T-cell (primary cell): ENCODE measurements around the gene CELSR2. TPM values are rescaled to one million over a fixed set of nuclear protein-coding genes. Genes with fewer than 3 reads are reported as not detected.

ENCODE experiments used
- ATAC-seq, 4 experiments: fragments of 200-7000 bp in 3 of 4; fragments of 150-1000 bp in 1 of 4; cut with Tn5 transposase; replicated peaks in 1 of 4; 1 replicate in 3 of 4; 2 replicates in 1 of 4; pipeline ENCODE4 v1.10.0; 2021; ENCODE audit warnings: moderate library complexity in 3 of 4, mild to moderate bottlenecking in 2 of 4, moderate number of reproducible peaks in 1 of 4
- CTCF ChIA-PET, 2 donors: fragments of 300-600 bp; sonication (Branson Sonifier 250); formaldehyde crosslinking; loops; one replicate each; lab custom pipeline; 2022; ENCODE audit warnings: antibody characterized with exemption in 2 of 2; lab: Charles Lee
- POLR2A ChIA-PET, 2 donors: fragments of 300-600 bp; sonication (Branson Sonifier 250); formaldehyde crosslinking; loops; one replicate each; lab custom pipeline; 2022; ENCODE audit warnings: antibody characterized with exemption in 2 of 2; lab: Charles Lee
- DNase-seq, 35 experiments: peaks; one replicate each; pipeline versions ENCODE4 v3.0.0 to v3.0.0-alpha.2; 2013 to 2023
- H3K27ac ChIP-seq: one replicate; pipeline ENCODE4 v1.5.1; 2013; ENCODE audit warnings: low read length
- H3K27me3 ChIP-seq, 2 experiments: replicated peaks in 1 of 2; 1 replicate in 1 of 2; 2 replicates in 1 of 2; pipeline versions ENCODE4 v1.6.1 to v1.7.0; 2013; ENCODE audit warnings: low read length in 1 of 2, mixed read lengths in 1 of 2; ENCODE audit not compliant: control insufficient read depth in 2 of 2, insufficient read depth in 2 of 2; ENCODE audit errors: extremely low read depth in 1 of 2
- H3K36me3 ChIP-seq, 2 donors: 1 replicate in 1 of 2; 2 replicates in 1 of 2; pipeline versions ENCODE4 v1.6.1 to v1.7.0; 2013; ENCODE audit warnings: low read length in 1 of 2; ENCODE audit not compliant: control insufficient read depth in 2 of 2, insufficient read depth in 1 of 2; ENCODE audit errors: extremely low read depth in 1 of 2
- H3K4me1 ChIP-seq, 2 experiments: 1 replicate in 1 of 2; 2 replicates in 1 of 2; pipeline versions ENCODE4 v1.6.1 to v1.7.0; 2013; ENCODE audit warnings: low read length in 2 of 2, mixed read lengths in 1 of 2; ENCODE audit not compliant: insufficient read depth in 2 of 2, control insufficient read depth in 1 of 2; ENCODE audit errors: extremely low read depth in 1 of 2
- H3K4me3 ChIP-seq, 2 donors: 1 replicate in 1 of 2; 2 replicates in 1 of 2; pipeline versions ENCODE4 v1.5.1 to v1.7.0; 2013; ENCODE audit warnings: mild to moderate bottlenecking in 2 of 2, low read length in 1 of 2, moderate library complexity in 1 of 2; ENCODE audit not compliant: control insufficient read depth in 1 of 2; ENCODE audit errors: extremely low read depth in 1 of 2
- H3K9me3 ChIP-seq: 2 replicates; pipeline ENCODE4 v1.7.0; 2013
- H3K27ac Mint-ChIP-seq, 2 donors: one replicate each; pipeline ENCODE4 v1.8.0; 2020 to 2021; ENCODE audit warnings: mild to moderate bottlenecking in 2 of 2, mixed read lengths in 2 of 2
- H3K27me3 Mint-ChIP-seq, 2 donors: one replicate each; pipeline ENCODE4 v1.8.0; 2021 to 2022; ENCODE audit warnings: mixed read lengths in 2 of 2
- H3K36me3 Mint-ChIP-seq: one replicate; pipeline ENCODE4 v1.8.0; 2021; ENCODE audit warnings: mixed read lengths
- H3K4me1 Mint-ChIP-seq, 3 donors: one replicate each; pipeline ENCODE4 v1.8.0; 2020 to 2022; ENCODE audit warnings: mixed read lengths in 3 of 3, mild to moderate bottlenecking in 1 of 3
- H3K4me3 Mint-ChIP-seq, 3 donors: one replicate each; pipeline ENCODE4 v1.8.0; 2020 to 2022; ENCODE audit warnings: mild to moderate bottlenecking in 3 of 3, mixed read lengths in 3 of 3, moderate library complexity in 3 of 3
- H3K9me3 Mint-ChIP-seq, 3 donors: one replicate each; pipeline ENCODE4 v1.8.0; 2020 to 2022; ENCODE audit warnings: mixed read lengths in 3 of 3
- WGBS: methylation state at CpG from one replicate; pipeline ENCODE4 v1.1.5; 2013; ENCODE audit warnings: missing lambda C conversion rate; ENCODE audit not compliant: insufficient coverage; 5-methylcytosine and 5-hydroxymethylcytosine counted together
- total RNA-seq, 35 experiments: library from RNA in 6 of 35; stranded (reverse) in 6 of 35; fragments of 120-200 nt in 1 of 35; gene quantifications; one replicate each; pipeline versions ENCODE4 v1.2.1 to v1.2.4 and lab custom pipeline; 2013 to 2026

CELSR2 gene
- total RNA-seq, 5 donors from 2014 or later (not counting 1 experiment from before 2014, with no cell fraction given): 4.1 to 5.3 (median 4.7) TPM

GRCh38 chr1:109207467-109208103 lies 41.8 kb upstream of the CELSR2 start:
- no peaks in the 10 kb centered on the region for H3K4me1 ChIP-seq
- H3K27me3 Mint-ChIP-seq: no peaks in the 10 kb centered on the region
- DNase-seq (no peak), ATAC-seq (no peak)
- ChIA-PET POLR2A (interaction anchor here in 1 of 2 donors (0.5 kb wide), 1 partner anchor 175 kb away, joined by 3 read pairs; no protein-coding TSS in a partner anchor), CTCF (interaction anchor here (0.5 to 1.3 kb wide), 5 partner anchors 9 to 638 kb away, joined by 3 to 4 read pairs (median 3); no protein-coding TSS in a partner anchor)
- no peak overlapping the region for H3K4me3 ChIP-seq
- no peaks in the 10 kb centered on the region for H3K4me1 Mint-ChIP-seq
- H3K4me3 Mint-ChIP-seq: no peak overlapping the region
- no peak overlapping the region for H3K27ac ChIP-seq
- H3K27ac Mint-ChIP-seq: no peak overlapping the region
- H3K36me3 ChIP-seq: no peaks in the 10 kb centered on the region
- 87% methylated on average over 3 of the region's 7 CpGs for WGBS
- H3K9me3 Mint-ChIP-seq: no peaks in the 10 kb centered on the region
- no peaks in the 10 kb centered on the region for H3K36me3 Mint-ChIP-seq
- H3K9me3 ChIP-seq: no peaks in the 10 kb centered on the region
- H3K27me3 ChIP-seq: no peaks in the 10 kb centered on the region

- Mint-ChIP-seq H3K36me3 (no peaks in the 10 kb centered on the region), H3K27ac (no peak overlapping the region), H3K4me3 (no peak overlapping the region), H3K9me3 (no peaks in the 10 kb centered on the region), H3K4me1 (peaks cover 0 to 2% (median 2%) of the 10 kb centered on the region in 3 donors), H3K27me3 (no peaks in the 10 kb centered on the region)
- Histone ChIP-seq H3K27me3 (no peaks in the 10 kb centered on the region), H3K36me3 (no peaks in the 10 kb centered on the region), H3K9me3 (no peaks in the 10 kb centered on the region), H3K4me1 (peaks cover 2 to 3% of the 10 kb centered on the region in 2 experiments), H3K27ac (no peak overlapping the region), H3K4me3 (no peak overlapping the region)
- CTCF ChIA-PET: interaction anchor here in 1 of 2 donors (1.3 kb wide), 1 partner anchor 9 kb away, joined by 3 read pairs; no protein-coding TSS in a partner anchor
- DNase-seq (no peak), ATAC-seq (no peak)
- POLR2A ChIA-PET: no interaction called here
- WGBS: 77% methylated on average over 4 of the region's 7 CpGs
These were observed 40.9 kb upstream of the CELSR2 start for GRCh38 chr1:109208394-109208793.

- WGBS: 100% methylated on average over 3 of the region's 9 CpGs
- Histone ChIP-seq H3K27me3 (no peaks in the 10 kb centered on the region), H3K9me3 (no peaks in the 10 kb centered on the region), H3K36me3 (no peaks in the 10 kb centered on the region), H3K4me1 (peaks cover 2 to 6% of the 10 kb centered on the region in 2 experiments), H3K27ac (no peak overlapping the region), H3K4me3 (no peak overlapping the region)
- peaks cover 0 to 3% (median 2%) of the 10 kb centered on the region in 3 donors for H3K4me1 Mint-ChIP-seq
- H3K36me3 Mint-ChIP-seq: no peaks in the 10 kb centered on the region
- POLR2A ChIA-PET: no interaction called here
- no peak for DNase-seq
- H3K27ac Mint-ChIP-seq: no peak overlapping the region
- CTCF ChIA-PET: interaction anchor here in 1 of 2 donors (1.3 kb wide), 1 partner anchor 8 kb away, joined by 3 read pairs; no protein-coding TSS in a partner anchor
- no peaks in the 10 kb centered on the region for H3K27me3 Mint-ChIP-seq
- no peaks in the 10 kb centered on the region for H3K9me3 Mint-ChIP-seq
- no peak for ATAC-seq
- no peak overlapping the region for H3K4me3 Mint-ChIP-seq
These were observed 40.4 kb upstream of the CELSR2 start for GRCh38 chr1:109208836-109209463.

GRCh38 chr1:109210058-109210457 lies 39.3 kb upstream of the CELSR2 start:
- no peak for ATAC-seq
- Mint-ChIP-seq H3K27me3 (no peaks in the 10 kb centered on the region), H3K36me3 (no peaks in the 10 kb centered on the region), H3K9me3 (no peaks in the 10 kb centered on the region), H3K27ac (no peak overlapping the region), H3K4me1 (peaks cover 6 to 9% (median 9%) of the 10 kb centered on the region in 3 donors), H3K4me3 (no peak overlapping the region)
- Histone ChIP-seq H3K4me1 (peaks cover 5 to 11% of the 10 kb centered on the region in 2 experiments), H3K9me3 (no peaks in the 10 kb centered on the region), H3K27me3 (no peaks in the 10 kb centered on the region), H3K4me3 (no peak overlapping the region), H3K36me3 (no peaks in the 10 kb centered on the region), H3K27ac (no peak overlapping the region)
- CTCF ChIA-PET: no interaction called here
- 93% methylated on average over 5 of the region's 8 CpGs for WGBS
- POLR2A ChIA-PET: no interaction called here
- DNase-seq: no peak

GRCh38 chr1:109213345-109213823 lies 36.0 kb upstream of the CELSR2 start:
- Mint-ChIP-seq H3K9me3 (no peaks in the 10 kb centered on the region), H3K4me3 (peak overlapping the region; percentile 92 to 99 (median 98)), H3K27me3 (no peaks in the 10 kb centered on the region), H3K27ac (peak overlapping the region; percentile 69 to 71), H3K4me1 (peaks cover 30 to 34% (median 31%) of the 10 kb centered on the region in 3 donors), H3K36me3 (peaks cover 10% of the 10 kb centered on the region)
- H3K4me3 ChIP-seq: peak overlapping the region; percentile 97 to 99
- H3K27me3 ChIP-seq: no peaks in the 10 kb centered on the region
- DNase-seq: no peak
- H3K36me3 ChIP-seq: peaks cover 0 to 9% of the 10 kb centered on the region in 2 donors
- 16% methylated on average over 7 of the region's 10 CpGs for WGBS
- ChIA-PET POLR2A (interaction anchor here in 1 of 2 donors (0.6 to 0.7 kb wide), 3 partner anchors 93 to 332 kb away, joined by 3 to 4 read pairs (median 3); partner anchors contain the start of gene MYBPHL), CTCF (interaction anchor here in 1 of 2 donors (1.1 to 1.7 kb wide), 2 partner anchors 14 to 113 kb away, joined by 3 to 4 read pairs; no protein-coding TSS in a partner anchor)
- ATAC-seq: no peak
- no peaks in the 10 kb centered on the region for H3K9me3 ChIP-seq
- H3K4me1 ChIP-seq: peaks cover 11 to 25% of the 10 kb centered on the region in 2 experiments
- peak overlapping the region; percentile 26 for H3K27ac ChIP-seq
